ENCODE measurements around the gene GOLGA1. TPM values are rescaled to one million over a fixed set of nuclear protein-coding genes. Genes with fewer than 3 reads are reported as not detected.

GOLGA1 gene
- total and polyA plus RNA-seq, 2 of the 13 experiments (the other 11 are each of a cell fraction or from before 2014, with no cell fraction given) = 12.7 to 15.9 TPM

GRCh38 chr9:124940521-124940893 lies 376 bp downstream of the GOLGA1 start (continued):
- 0 out of 2 replicates have a peak, but pooled peaks have one; percentile 16 for TF ChIP-seq ZNF503 (CRISPR knock-in tag; IDR thresholded peaks at IDR 0.05)

DNA sequence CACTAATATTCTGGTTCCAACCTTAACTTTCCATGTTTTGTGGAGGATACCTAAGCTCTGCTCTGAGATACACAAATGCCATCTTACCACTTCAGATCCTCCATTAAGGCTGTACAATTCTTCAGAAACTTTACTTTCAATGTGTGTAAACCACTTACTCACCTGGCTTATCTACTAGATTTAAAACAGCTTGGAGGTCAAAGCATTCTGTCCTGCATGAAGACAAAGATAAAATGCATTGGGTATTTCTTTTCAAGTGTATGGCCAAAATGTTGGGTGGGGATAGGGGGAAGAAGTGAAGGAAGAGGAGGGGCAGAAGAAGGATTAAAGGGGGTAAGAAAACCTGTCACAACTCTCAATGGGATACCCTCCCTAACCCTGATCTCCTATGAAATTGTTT lies 939 bp downstream of the GOLGA1 start:
- in situ Hi-C loops (cut with HindIII; ENCODE audit: extremely low pct_ligation_motif_present, low pct_unique_long_range_greater_than_20kb) = no loop called here
- peak overlapping the region; percentile 100 for H3K27ac ChIP-seq (ENCODE audit: extremely low read length, insufficient read depth, low read length)
- H3K9me3 ChIP-seq (ENCODE audit: low read length) = no peaks in the 10 kb centered on the region
- H3K4me2 ChIP-seq (ENCODE audit: low read depth, low read length) = peak overlapping the region; percentile 86
- H3K9ac ChIP-seq (ENCODE audit: insufficient read depth, low read depth, low read length) = peak overlapping the region; percentile 99
- no peak overlapping the region for H2AFZ ChIP-seq (ENCODE audit: low read length)
- no peak for TF ChIP-seq NFYB (CRISPR knock-in tag; IDR thresholded peaks at IDR 0.05)
- TF ChIP-seq HNRNPK (IDR thresholded peaks at IDR 0.05; ENCODE audit: low read depth, low read length, poor library complexity, severe bottlenecking) = peak; percentile 29
- H3K36me3 ChIP-seq (replicated peaks in 1 of 2; ENCODE audit: control insufficient read depth in 1 of 2, insufficient read depth in 2 of 2, low read length in 2 of 2) = peaks cover 0 to 10% of the 10 kb centered on the region in 2 experiments; a peak in 1 of 5 replicates
- intact Hi-C loops (cut with micrococcal nuclease; ENCODE audit: unreplicated experiment) = loop anchor here (2.0 kb wide), 1 partner anchor 71 kb away; no protein-coding TSS in a partner anchor
- H4K20me1 ChIP-seq (ENCODE audit: insufficient read depth, low read length) = no peaks in the 10 kb centered on the region
- peaks cover 18% of the 10 kb centered on the region for H3K4me1 ChIP-seq (ENCODE audit: insufficient read depth, low read length)
- peaks cover 6% of the 10 kb centered on the region for H3K79me2 ChIP-seq (ENCODE audit: insufficient read depth, low read length)
- FAIRE-seq (peak; percentile 8), ATAC-seq (no peak), DNase-seq (ENCODE audit: low spot score) (no peak)
- no peaks in the 10 kb centered on the region; a peak in 1 of 5 replicates for H3K27me3 ChIP-seq (ENCODE audit: control insufficient read depth in 1 of 2, insufficient read depth in 2 of 2, low read length in 2 of 2)
- CTCF ChIA-PET (ENCODE audit: low intra/inter-chr PET ratio, low total read pairs) = no interaction called here
- H3K4me3 ChIP-seq (replicated peaks in 1 of 3; ENCODE audit: insufficient read depth in 1 of 3, low read depth in 2 of 3, low read length in 3 of 3) = peak overlapping the region; percentile 94 to 99 (median 94)
- POLR2A ChIA-PET = interaction anchor here (0.7 kb wide), 1 partner anchor 231 kb away, joined by 3 read pairs; no protein-coding TSS in a partner anchor
- BruUV-seq (replicated peaks) = no TSS peak

DNA sequence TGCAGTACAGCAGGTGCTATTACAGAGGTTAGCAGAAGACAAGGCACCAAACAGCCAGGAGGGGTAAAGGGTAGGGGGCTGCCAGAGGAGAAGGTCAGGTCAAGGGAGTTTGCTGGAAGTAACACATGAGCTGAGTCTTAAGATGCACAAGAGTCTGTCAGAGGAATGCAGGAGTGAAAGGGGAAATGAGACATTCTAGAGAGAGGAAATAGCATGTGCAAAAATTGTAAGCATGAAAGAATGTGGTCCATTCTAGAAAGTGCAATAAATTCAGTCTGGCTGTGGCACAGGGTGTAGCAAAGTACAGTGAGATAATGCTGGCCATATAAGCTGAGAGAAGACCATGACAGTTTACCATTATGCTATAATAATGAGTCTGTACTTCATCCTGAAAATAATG lies 6.6 kb downstream of the GOLGA1 start:
- Histone ChIP-seq H3K27ac (ENCODE audit: extremely low read length, insufficient read depth, low read length) (no peak overlapping the region), H3K36me3 (replicated peaks in 1 of 2; ENCODE audit: control insufficient read depth in 1 of 2, insufficient read depth in 2 of 2, low read length in 2 of 2) (peaks cover 5 to 36% of the 10 kb centered on the region in 2 experiments), H2AFZ (ENCODE audit: low read length) (no peak overlapping the region), H3K9me3 (ENCODE audit: low read length) (no peaks in the 10 kb centered on the region), H4K20me1 (ENCODE audit: insufficient read depth, low read length) (no peaks in the 10 kb centered on the region), H3K9ac (ENCODE audit: insufficient read depth, low read depth, low read length) (no peak overlapping the region), H3K4me3 (replicated peaks in 1 of 3; ENCODE audit: insufficient read depth in 1 of 3, low read depth in 2 of 3, low read length in 3 of 3) (no peak overlapping the region), H3K4me2 (ENCODE audit: low read depth, low read length) (no peak overlapping the region), H3K4me1 (ENCODE audit: insufficient read depth, low read length) (no peaks in the 10 kb centered on the region; the same call in 1 of the 2 replicates), H3K79me2 (ENCODE audit: insufficient read depth, low read length) (no peaks in the 10 kb centered on the region), H3K27me3 (ENCODE audit: control insufficient read depth in 1 of 2, insufficient read depth in 2 of 2, low read length in 2 of 2) (no peaks in the 10 kb centered on the region)
- in situ Hi-C loops (cut with HindIII; ENCODE audit: extremely low pct_ligation_motif_present, low pct_unique_long_range_greater_than_20kb) = no loop called here
- POLR2A ChIA-PET = no interaction called here
- CTCF ChIA-PET (ENCODE audit: low intra/inter-chr PET ratio, low total read pairs) = no interaction called here
- FAIRE-seq (no peak), DNase-seq (ENCODE audit: low spot score) (no peak), ATAC-seq (no peak)
- intact Hi-C loops (cut with micrococcal nuclease; ENCODE audit: unreplicated experiment) = no loop called here
- BruUV-seq (replicated peaks) = no TSS peak
- no peak for TF ChIP-seq NAIF1 (CRISPR knock-in tag; IDR thresholded peaks at IDR 0.05; ENCODE audit: borderline replicate concordance)
- TF ChIP-seq AHR (CRISPR knock-in tag; IDR thresholded peaks at IDR 0.05) = no peak
- TF ChIP-seq ZNF326 (CRISPR knock-in tag; IDR thresholded peaks at IDR 0.05; ENCODE audit: borderline replicate concordance) = no peak
- TF ChIP-seq MIER3 (CRISPR knock-in tag; IDR thresholded peaks at IDR 0.05; ENCODE audit: borderline replicate concordance) = no peak
- TF ChIP-seq, protein P1, sequence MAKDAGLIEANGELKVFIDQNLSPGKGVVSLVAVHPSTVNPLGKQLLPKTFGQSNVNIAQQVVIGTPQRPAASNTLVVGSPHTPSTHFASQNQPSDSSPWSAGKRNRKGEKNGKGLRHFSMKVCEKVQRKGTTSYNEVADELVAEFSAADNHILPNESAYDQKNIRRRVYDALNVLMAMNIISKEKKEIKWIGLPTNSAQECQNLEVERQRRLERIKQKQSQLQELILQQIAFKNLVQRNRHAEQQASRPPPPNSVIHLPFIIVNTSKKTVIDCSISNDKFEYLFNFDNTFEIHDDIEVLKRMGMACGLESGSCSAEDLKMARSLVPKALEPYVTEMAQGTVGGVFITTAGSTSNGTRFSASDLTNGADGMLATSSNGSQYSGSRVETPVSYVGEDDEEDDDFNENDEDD (CRISPR knock-in tag; IDR thresholded peaks at IDR 0.05; ENCODE audit: borderline replicate concordance) = no peak
- no peak for TF ChIP-seq ARID3A (IDR thresholded peaks at IDR 0.05; ENCODE audit: low read depth, low read length)
- TF ChIP-seq ZNF331 (CRISPR knock-in tag; IDR thresholded peaks at IDR 0.05) = no peak
- no peak for TF ChIP-seq TCF7 (IDR thresholded peaks at IDR 0.05; ENCODE audit: low read depth)
- no peak for TF ChIP-seq LBX2 (CRISPR knock-in tag; IDR thresholded peaks at IDR 0.05; ENCODE audit: borderline replicate concordance)

Data from HepG2 (cell line).